ENCODE measurements around the gene P2RY8. TPM values are rescaled to one million over a fixed set of nuclear protein-coding genes. Genes with fewer than 3 reads are reported as not detected.
"Not testable (repeated sequence)": the region's sequence is repeated elsewhere in the genome, so short reads cannot be mapped to it uniquely, and the experiment has no call there.

Gene P2RY8
- polyA plus RNA-seq, 3 donors: 1.1 to 1.5 (median 1.2) TPM

GRCh38 chrX:1446984-1447968 is 89.7 kb downstream of the P2RY8 start:
- not testable (repeated sequence) for DNase-seq

GRCh38 chrX:1444561-1445500 is 92.2 kb downstream of the P2RY8 start:
- no peak for DNase-seq

GRCh38 chrX:1443496-1444075 is 93.4 kb downstream of the P2RY8 start:
- DNase-seq: no peak

GRCh38 chrX:1442724-1443367 is 94.1 kb downstream of the P2RY8 start:
- no peak for DNase-seq

GRCh38 chrX:1442016-1442665 is 94.8 kb downstream of the P2RY8 start:
- DNase-seq: no peak

GRCh38 chrX:1440506-1440905 is 96.5 kb downstream of the P2RY8 start:
- DNase-seq: no peak

GRCh38 chrX:1435241-1435895 is 101.6 kb downstream of the P2RY8 start:
- no peak for DNase-seq

- DNase-seq: no peak
These were observed 102.1 kb downstream of the P2RY8 start for GRCh38 chrX:1434871-1435240.

- DNase-seq: no peak
These were observed 103.2 kb downstream of the P2RY8 start for GRCh38 chrX:1433646-1434357.

GRCh38 chrX:1430451-1430850 is 106.5 kb downstream of the P2RY8 start:
- DNase-seq: no peak

- DNase-seq: no peak
These were observed 109.2 kb downstream of the P2RY8 start for GRCh38 chrX:1427756-1428155.

- not testable (repeated sequence) for DNase-seq
These were observed 110.7 kb downstream of the P2RY8 start for GRCh38 chrX:1426321-1426720.

- no peak for DNase-seq
These were observed 111.6 kb downstream of the P2RY8 start for GRCh38 chrX:1425381-1425780.

GRCh38 chrX:1424147-1424851 is 112.7 kb downstream of the P2RY8 start:
- DNase-seq: no peak

- DNase-seq: no peak
These were observed 113.8 kb downstream of the P2RY8 start for GRCh38 chrX:1423215-1423614.

GRCh38 chrX:1422135-1422465 is 114.9 kb downstream of the P2RY8 start:
- no peak for DNase-seq

GRCh38 chrX:1421433-1422134 is 115.4 kb downstream of the P2RY8 start:
- DNase-seq: no peak

- no peak for DNase-seq
These were observed 116.6 kb downstream of the P2RY8 start for GRCh38 chrX:1420371-1420770.
